ENCODE data around the gene OSBPL9.
"Not testable (repeated sequence)": the region's sequence is repeated elsewhere in the genome, so short reads cannot be mapped to it uniquely, and the experiment has no call there.

OSBPL9 gene

GRCh38 chr1:51729824-51730301, 113.0 kb downstream of the OSBPL9 start:
- H3K9ac ChIP-seq (ENCODE audit: low read depth, low read length), result peak overlapping the region; percentile 93
- H3K9me3 ChIP-seq (ENCODE audit: control insufficient read depth, insufficient read depth, low read length), result no peaks in the 10 kb centered on the region
- H3K4me1 ChIP-seq (ENCODE audit: insufficient read depth, low read length), result peaks cover 19% of the 10 kb centered on the region

GRCh38 chr1:51731998-51732397, 115.1 kb downstream of the OSBPL9 start:
- Histone ChIP-seq H3K9me3 (ENCODE audit: control insufficient read depth, insufficient read depth, low read length) (no peaks in the 10 kb centered on the region), H3K36me3 (ENCODE audit: insufficient read depth, low read length) (no peaks in the 10 kb centered on the region), H3K4me1 (ENCODE audit: insufficient read depth, low read length) (peaks cover 36% of the 10 kb centered on the region), H3K9ac (ENCODE audit: low read depth, low read length) (no peak overlapping the region)

More at GRCh38 chr1:51729824-51730301, 113.0 kb downstream of the OSBPL9 start:
- H3K36me3 ChIP-seq (ENCODE audit: insufficient read depth, low read length), result no peaks in the 10 kb centered on the region

- H3K9ac ChIP-seq (ENCODE audit: low read depth, low read length), result no peak overlapping the region
- no peaks in the 10 kb centered on the region for H3K36me3 ChIP-seq (ENCODE audit: insufficient read depth, low read length)
- H3K4me1 ChIP-seq (ENCODE audit: insufficient read depth, low read length), result peaks cover 37% of the 10 kb centered on the region
- no peaks in the 10 kb centered on the region for H3K9me3 ChIP-seq (ENCODE audit: control insufficient read depth, insufficient read depth, low read length)
Measured at GRCh38 chr1:51732701-51733425, 116.0 kb downstream of the OSBPL9 start.

GRCh38 chr1:51733426-51733774, 116.5 kb downstream of the OSBPL9 start:
- H3K9ac ChIP-seq (ENCODE audit: low read depth, low read length); H3K36me3 ChIP-seq (ENCODE audit: insufficient read depth, low read length); H3K9me3 ChIP-seq (ENCODE audit: control insufficient read depth, insufficient read depth, low read length): not testable (repeated sequence)
- peaks cover 34% of the 10 kb centered on the region for H3K4me1 ChIP-seq (ENCODE audit: insufficient read depth, low read length)

GRCh38 chr1:51733793-51734522, 117.1 kb downstream of the OSBPL9 start:
- H3K4me1 ChIP-seq (ENCODE audit: insufficient read depth, low read length), result peaks cover 33% of the 10 kb centered on the region
- H3K9me3 ChIP-seq (ENCODE audit: control insufficient read depth, insufficient read depth, low read length), result no peaks in the 10 kb centered on the region
- no peak overlapping the region for H3K9ac ChIP-seq (ENCODE audit: low read depth, low read length)

GRCh38 chr1:51734896-51735745, 118.2 kb downstream of the OSBPL9 start:
- Histone ChIP-seq H3K4me1 (ENCODE audit: insufficient read depth, low read length) (peaks cover 33% of the 10 kb centered on the region), H3K9me3 (ENCODE audit: control insufficient read depth, insufficient read depth, low read length) (no peaks in the 10 kb centered on the region), H3K36me3 (ENCODE audit: insufficient read depth, low read length) (no peaks in the 10 kb centered on the region), H3K9ac (ENCODE audit: low read depth, low read length) (no peak overlapping the region)

More at GRCh38 chr1:51733793-51734522, 117.1 kb downstream of the OSBPL9 start:
- no peaks in the 10 kb centered on the region for H3K36me3 ChIP-seq (ENCODE audit: insufficient read depth, low read length)

- no peaks in the 10 kb centered on the region for H3K36me3 ChIP-seq (ENCODE audit: insufficient read depth, low read length)
- no peaks in the 10 kb centered on the region for H3K9me3 ChIP-seq (ENCODE audit: control insufficient read depth, insufficient read depth, low read length)
- H3K9ac ChIP-seq (ENCODE audit: low read depth, low read length), result no peak overlapping the region
- H3K4me1 ChIP-seq (ENCODE audit: insufficient read depth, low read length), result peaks cover 36% of the 10 kb centered on the region
Measured at GRCh38 chr1:51735746-51736254, 118.9 kb downstream of the OSBPL9 start.

GRCh38 chr1:51736702-51737101, 119.8 kb downstream of the OSBPL9 start:
- Histone ChIP-seq H3K9me3 (ENCODE audit: control insufficient read depth, insufficient read depth, low read length) (no peaks in the 10 kb centered on the region), H3K9ac (ENCODE audit: low read depth, low read length) (no peak overlapping the region), H3K4me1 (ENCODE audit: insufficient read depth, low read length) (peaks cover 37% of the 10 kb centered on the region), H3K36me3 (ENCODE audit: insufficient read depth, low read length) (no peaks in the 10 kb centered on the region)

GRCh38 chr1:51738681-51739080, 121.8 kb downstream of the OSBPL9 start:
- no peaks in the 10 kb centered on the region for H3K36me3 ChIP-seq (ENCODE audit: insufficient read depth, low read length)
- H3K9ac ChIP-seq (ENCODE audit: low read depth, low read length), result no peak overlapping the region
- H3K4me1 ChIP-seq (ENCODE audit: insufficient read depth, low read length), result peaks cover 33% of the 10 kb centered on the region
- H3K9me3 ChIP-seq (ENCODE audit: control insufficient read depth, insufficient read depth, low read length), result no peaks in the 10 kb centered on the region

GRCh38 chr1:51740652-51741051, 123.8 kb downstream of the OSBPL9 start:
- Histone ChIP-seq H3K36me3 (ENCODE audit: insufficient read depth, low read length) (no peaks in the 10 kb centered on the region), H3K4me1 (ENCODE audit: insufficient read depth, low read length) (peaks cover 22% of the 10 kb centered on the region), H3K9ac (ENCODE audit: low read depth, low read length) (no peak overlapping the region), H3K9me3 (ENCODE audit: control insufficient read depth, insufficient read depth, low read length) (no peaks in the 10 kb centered on the region)

- Histone ChIP-seq H3K36me3 (ENCODE audit: insufficient read depth, low read length) (no peaks in the 10 kb centered on the region), H3K4me1 (ENCODE audit: insufficient read depth, low read length) (peaks cover 20% of the 10 kb centered on the region), H3K9me3 (ENCODE audit: control insufficient read depth, insufficient read depth, low read length) (no peaks in the 10 kb centered on the region), H3K9ac (ENCODE audit: low read depth, low read length) (no peak overlapping the region)
Measured at GRCh38 chr1:51741121-51741681, 124.3 kb downstream of the OSBPL9 start.

- no peaks in the 10 kb centered on the region for H3K9me3 ChIP-seq (ENCODE audit: control insufficient read depth, insufficient read depth, low read length)
- no peaks in the 10 kb centered on the region for H3K36me3 ChIP-seq (ENCODE audit: insufficient read depth, low read length)
- H3K9ac ChIP-seq (ENCODE audit: low read depth, low read length), result no peak overlapping the region
Measured at GRCh38 chr1:51744506-51745303, 127.8 kb downstream of the OSBPL9 start.

GRCh38 chr1:51745304-51745570, 128.3 kb downstream of the OSBPL9 start:
- Histone ChIP-seq H3K9me3 (ENCODE audit: control insufficient read depth, insufficient read depth, low read length) (no peaks in the 10 kb centered on the region), H3K9ac (ENCODE audit: low read depth, low read length) (no peak overlapping the region), H3K4me1 (ENCODE audit: insufficient read depth, low read length) (peaks cover 16% of the 10 kb centered on the region), H3K36me3 (ENCODE audit: insufficient read depth, low read length) (no peaks in the 10 kb centered on the region)

More at GRCh38 chr1:51744506-51745303, 127.8 kb downstream of the OSBPL9 start:
- H3K4me1 ChIP-seq (ENCODE audit: insufficient read depth, low read length), result peaks cover 12% of the 10 kb centered on the region

All from ES-I3 (cell line).